GM20000 (cell line): Measurements from ENCODE around the gene ATIC.
"Not testable (repeated sequence)": the region's sequence is repeated elsewhere in the genome, so short reads cannot be mapped to it uniquely, and the experiment has no call there.

Experiments
- DNase-seq: peaks from one replicate; pipeline ENCODE4 v3.0.0; 2012; ENCODE audit warnings: low spot score
- TF ChIP-seq, protein P1 (sequence below): IDR thresholded peaks from 2 replicates; pipeline ENCODE4 v1.5.1; 2012; ENCODE audit warnings: mild to moderate bottlenecking, control low read depth; ENCODE audit errors: extremely low read depth, missing control alignments

The ATIC gene

GRCh38 chr2:215356334-215356947 lies 44.6 kb downstream of the ATIC start:
- TF ChIP-seq, protein P1, sequence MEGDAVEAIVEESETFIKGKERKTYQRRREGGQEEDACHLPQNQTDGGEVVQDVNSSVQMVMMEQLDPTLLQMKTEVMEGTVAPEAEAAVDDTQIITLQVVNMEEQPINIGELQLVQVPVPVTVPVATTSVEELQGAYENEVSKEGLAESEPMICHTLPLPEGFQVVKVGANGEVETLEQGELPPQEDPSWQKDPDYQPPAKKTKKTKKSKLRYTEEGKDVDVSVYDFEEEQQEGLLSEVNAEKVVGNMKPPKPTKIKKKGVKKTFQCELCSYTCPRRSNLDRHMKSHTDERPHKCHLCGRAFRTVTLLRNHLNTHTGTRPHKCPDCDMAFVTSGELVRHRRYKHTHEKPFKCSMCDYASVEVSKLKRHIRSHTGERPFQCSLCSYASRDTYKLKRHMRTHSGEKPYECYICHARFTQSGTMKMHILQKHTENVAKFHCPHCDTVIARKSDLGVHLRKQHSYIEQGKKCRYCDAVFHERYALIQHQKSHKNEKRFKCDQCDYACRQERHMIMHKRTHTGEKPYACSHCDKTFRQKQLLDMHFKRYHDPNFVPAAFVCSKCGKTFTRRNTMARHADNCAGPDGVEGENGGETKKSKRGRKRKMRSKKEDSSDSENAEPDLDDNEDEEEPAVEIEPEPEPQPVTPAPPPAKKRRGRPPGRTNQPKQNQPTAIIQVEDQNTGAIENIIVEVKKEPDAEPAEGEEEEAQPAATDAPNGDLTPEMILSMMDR = no peak
- DNase-seq = no peak

DNA sequence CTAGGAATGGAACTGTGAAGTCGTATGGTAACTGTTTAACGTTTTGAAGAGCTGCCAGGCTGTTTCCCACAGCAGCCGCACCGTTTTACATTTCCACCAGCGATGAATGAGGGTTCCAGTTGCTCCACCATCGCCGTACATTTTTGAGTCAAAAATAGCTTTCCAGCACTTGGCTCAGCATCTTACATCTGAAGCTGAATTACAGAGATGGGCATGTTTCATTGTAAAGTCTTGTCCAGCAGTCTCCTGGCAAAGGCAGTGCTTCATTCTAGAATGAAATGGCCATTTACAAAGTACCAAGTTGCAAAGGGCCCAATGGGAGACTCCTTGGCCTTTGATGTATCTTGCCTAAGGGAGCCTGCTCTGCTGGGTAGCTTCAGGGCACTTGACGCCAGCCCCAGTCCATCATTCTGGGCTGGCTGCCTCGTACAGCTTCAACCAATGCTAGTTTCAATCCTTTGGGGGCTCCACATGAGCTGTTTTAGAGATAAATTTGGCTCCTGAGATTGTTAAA lies 45.1 kb downstream of the ATIC start:
- no peak for DNase-seq
- TF ChIP-seq, protein P1 = no peak

DNA sequence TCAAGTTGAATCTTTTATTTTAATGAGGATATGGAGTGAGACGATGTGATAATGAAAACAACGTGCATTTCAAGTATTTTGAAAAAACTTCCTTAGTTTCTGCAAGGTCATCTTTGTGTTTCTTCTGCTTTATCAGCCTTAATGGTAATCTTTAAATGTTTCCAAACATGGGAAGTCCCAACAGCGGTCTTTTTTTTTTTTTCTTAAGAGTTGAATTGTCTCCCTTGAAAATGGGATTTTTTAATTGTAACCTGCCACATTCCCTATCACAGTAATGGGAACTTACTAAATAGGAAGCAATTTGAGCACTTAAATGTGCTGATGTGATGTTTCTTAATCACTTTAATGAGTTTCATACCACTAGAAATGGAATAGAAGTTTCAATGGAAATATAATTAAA lies 45.8 kb downstream of the ATIC start:
- TF ChIP-seq, protein P1 = no peak
- no peak for DNase-seq

GRCh38 chr2:215358312-215358845 lies 46.5 kb downstream of the ATIC start:
- TF ChIP-seq, protein P1 = no peak
- DNase-seq = no peak

DNA sequence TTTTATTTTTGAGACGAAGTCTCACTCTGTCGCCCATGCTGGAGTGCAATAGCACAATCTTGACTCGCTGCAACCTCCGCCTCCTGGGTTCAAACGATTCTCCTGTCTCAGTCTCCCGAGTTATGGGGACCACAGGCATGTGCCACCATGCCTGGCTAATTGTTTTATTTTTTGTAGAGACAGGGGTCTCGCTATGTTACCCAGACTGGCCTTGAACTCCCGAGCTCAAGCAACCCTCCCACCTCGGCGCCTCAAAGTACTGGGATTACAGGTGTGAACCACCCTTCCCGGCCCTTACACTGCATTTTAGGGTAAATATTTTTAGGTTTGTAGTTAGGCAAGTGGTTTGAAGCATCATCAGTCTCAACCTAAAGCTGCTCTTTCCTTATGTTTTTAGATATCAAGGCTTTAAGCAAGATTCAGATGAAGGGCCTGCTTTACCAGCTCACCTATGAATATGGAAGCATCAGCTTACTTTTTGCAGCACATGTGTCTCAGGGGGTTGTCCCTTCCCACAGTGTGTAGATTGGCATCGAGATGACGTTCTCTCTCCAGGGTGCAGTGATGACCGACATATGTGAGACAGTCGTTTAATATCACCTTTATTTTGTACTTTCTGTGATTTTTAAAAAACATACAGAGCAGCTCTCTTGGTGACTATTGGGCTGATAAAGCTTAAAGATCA lies 47.2 kb downstream of the ATIC start:
- TF ChIP-seq, protein P1 = no peak
- no peak for DNase-seq

DNA sequence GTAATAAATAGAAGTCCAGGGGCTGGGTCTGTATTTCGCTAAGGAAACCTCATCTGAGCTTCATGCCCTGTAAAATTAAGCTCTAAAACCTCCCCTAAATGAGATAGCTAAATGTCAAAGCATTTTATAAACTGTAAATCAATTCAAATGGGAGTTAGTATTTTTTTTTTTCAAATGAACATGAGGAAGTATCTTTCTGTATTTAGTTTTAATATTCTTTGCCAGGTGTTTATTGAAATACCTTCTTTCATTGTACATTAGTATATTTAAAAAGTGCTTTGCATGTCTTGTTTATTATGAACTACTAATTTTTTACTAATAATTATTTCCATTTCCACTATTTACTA lies 47.7 kb downstream of the ATIC start:
- DNase-seq = no peak
- TF ChIP-seq, protein P1 = no peak

DNA sequence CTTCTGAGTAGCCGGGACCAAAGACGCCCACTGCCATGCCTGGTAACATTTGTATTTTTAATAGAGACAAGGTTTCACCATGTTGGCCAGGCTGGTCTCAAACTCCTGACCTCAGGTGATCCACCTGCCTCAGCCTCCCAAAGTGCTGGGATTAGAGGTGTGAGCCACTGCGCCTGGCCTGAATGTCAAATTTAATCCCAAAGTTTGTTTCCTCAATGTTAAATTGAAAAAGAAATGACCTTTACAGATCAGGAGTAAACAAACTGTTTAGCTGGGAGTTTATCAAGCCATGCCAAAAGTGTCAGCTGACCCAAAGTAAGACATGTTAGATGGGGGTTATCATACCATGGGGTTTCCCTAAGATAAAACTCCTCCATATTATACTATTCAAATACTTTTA lies 48.2 kb downstream of the ATIC start:
- not testable (repeated sequence) for DNase-seq
